A549 treated with AZD2906 at 1 μM for 4 hours (cell line): ENCODE data around the gene VWA1. TPM values are rescaled to one million over a fixed set of nuclear protein-coding genes. Genes with fewer than 3 reads are reported as not detected.

Experiments
- total RNA-seq: library from RNA; stranded (reverse); fragments of 200-300 nt; extraction: Qiagen RNA extraction; gene quantifications from 5 replicates; pipeline ENCODE4 v1.2.3, GENCODE V29; 2022

VWA1 gene, protein sequence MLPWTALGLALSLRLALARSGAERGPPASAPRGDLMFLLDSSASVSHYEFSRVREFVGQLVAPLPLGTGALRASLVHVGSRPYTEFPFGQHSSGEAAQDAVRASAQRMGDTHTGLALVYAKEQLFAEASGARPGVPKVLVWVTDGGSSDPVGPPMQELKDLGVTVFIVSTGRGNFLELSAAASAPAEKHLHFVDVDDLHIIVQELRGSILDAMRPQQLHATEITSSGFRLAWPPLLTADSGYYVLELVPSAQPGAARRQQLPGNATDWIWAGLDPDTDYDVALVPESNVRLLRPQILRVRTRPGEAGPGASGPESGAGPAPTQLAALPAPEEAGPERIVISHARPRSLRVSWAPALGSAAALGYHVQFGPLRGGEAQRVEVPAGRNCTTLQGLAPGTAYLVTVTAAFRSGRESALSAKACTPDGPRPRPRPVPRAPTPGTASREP
- total RNA-seq, result 3.7 to 15.9 TPM (median 14.0 TPM) in 5 replicates

GRCh38 chr1:1435106-1435903 is at the start of gene VWA1:
Gene VWA1, plus strand, starts transcription at chr1:1435690. Its CDS starts 59 bp downstream, at chr1:1435749.

GRCh38 chr1:1399187-1399871 is 36.2 kb upstream of the VWA1 start, which contains the start of gene CCNL2:
Gene CCNL2, minus strand, starts transcription at chr1:1399335. Its CDS starts 29 bp downstream, at chr1:1399306.

GRCh38 chr1:1406821-1407635 is 28.5 kb upstream of the VWA1 start, which contains the start of gene MRPL20:
Gene MRPL20, minus strand, starts transcription at chr1:1407293. Its CDS starts 76 bp downstream, at chr1:1407217.

GRCh38 chr1:1421147-1421906 is 14.2 kb upstream of the VWA1 start, which contains the start of gene ANKRD65:
Gene ANKRD65, minus strand, starts transcription at chr1:1421276. Its CDS starts 271 bp downstream, at chr1:1421005.

DNA sequence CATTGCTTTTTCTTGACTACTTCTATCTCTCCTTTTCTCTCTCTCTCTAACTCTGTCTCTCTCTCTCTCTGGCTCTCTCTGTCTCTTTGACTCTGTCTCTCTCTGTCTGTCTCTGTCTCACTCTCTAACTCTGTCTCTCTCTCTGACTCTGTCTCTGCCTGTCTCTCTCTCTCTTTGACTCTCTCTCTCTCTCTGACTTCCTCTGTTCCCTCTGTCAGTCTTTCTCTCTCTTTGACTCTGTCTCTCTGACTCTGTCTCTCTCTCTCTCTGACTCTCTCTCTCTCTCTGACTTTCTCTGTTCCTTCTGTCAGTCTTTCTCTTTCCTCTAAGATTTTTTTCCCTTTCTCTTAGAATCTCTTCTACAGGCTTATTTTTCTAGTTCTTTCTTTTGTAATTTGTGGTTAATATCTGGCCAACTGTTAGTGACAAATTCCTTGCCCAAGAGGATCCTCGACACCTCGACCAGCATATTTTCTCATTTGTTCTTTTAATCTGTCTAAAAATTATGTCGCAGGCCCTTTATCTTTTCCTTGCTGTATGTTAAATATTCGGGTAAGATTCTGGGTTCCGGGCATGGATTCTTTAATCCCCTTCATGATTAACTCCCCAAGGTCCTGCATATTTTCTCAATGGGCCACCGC is 13.7 kb downstream of the VWA1 start, which contains the start of gene ATAD3C:
ATAD3C (plus strand) TSS at position 591 of the 641 bp plus-strand sequence. CDS start 995 bp downstream, outside the sequence.

DNA sequence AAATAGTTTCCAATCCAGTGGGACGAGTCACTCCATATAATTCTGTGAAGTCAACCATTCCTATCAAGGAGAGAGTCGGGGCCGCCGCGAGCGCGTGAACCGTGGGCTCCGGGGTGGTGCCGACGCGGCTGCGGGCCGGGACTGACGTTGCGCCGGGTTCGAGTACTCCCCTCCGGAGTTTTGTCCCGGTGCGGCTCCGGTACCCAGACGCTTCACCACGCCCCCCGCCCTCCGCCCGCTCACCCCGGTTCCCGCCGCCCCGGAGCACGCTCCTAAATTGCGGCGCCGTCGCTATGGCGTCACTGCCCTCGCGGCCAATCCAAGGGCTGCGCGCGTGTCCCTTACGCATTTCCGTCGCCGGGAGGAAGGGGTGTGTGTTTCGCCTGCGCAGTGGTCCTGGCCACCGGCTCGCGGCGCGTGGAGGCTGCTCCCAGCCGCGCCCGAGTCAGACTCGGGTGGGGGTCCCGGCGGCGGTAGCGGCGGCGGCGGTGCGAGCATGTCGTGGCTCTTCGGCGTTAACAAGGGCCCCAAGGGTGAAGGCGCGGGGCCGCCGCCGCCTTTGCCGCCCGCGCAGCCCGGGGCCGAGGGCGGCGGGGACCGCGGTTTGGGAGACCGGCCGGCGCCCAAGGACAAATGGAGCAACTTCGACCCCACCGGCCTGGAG is 36.0 kb downstream of the VWA1 start, which contains the start of gene ATAD3B:
ATAD3B (plus strand) TSS at position 377 of the 664 bp plus-strand sequence; CDS start at position 497, 120 bp downstream.

Other genes starting within 250 kb of the VWA1 start
- gene TNFRSF18, start 229.1 kb upstream of the VWA1 start, total RNA-seq, result 0.09 to 0.20 TPM (median 0.13 TPM) in 4 of 5 replicates, not detected in the other
- 0.13 to 0.34 TPM (median 0.20 TPM) in 4 of 5 replicates, not detected in the other for gene TNFRSF4, start 221.5 kb upstream of the VWA1 start, total RNA-seq
- gene SDF4, start 203.7 kb upstream of the VWA1 start, total RNA-seq, result 109 to 135 TPM (median 131 TPM) in 5 replicates
- 11.0 to 19.8 TPM (median 18.8 TPM) in 5 replicates for gene B3GALT6, start 203.5 kb upstream of the VWA1 start, total RNA-seq
- gene C1QTNF12, start 189.0 kb upstream of the VWA1 start, total RNA-seq, result 0.71 to 1.9 TPM (median 1.4 TPM) in 5 replicates
- 36.2 to 50.4 TPM (median 45.1 TPM) in 5 replicates for gene UBE2J2, start 161.8 kb upstream of the VWA1 start, total RNA-seq
- gene SCNN1D, start 155.3 kb upstream of the VWA1 start, total RNA-seq, result 0.52 to 1.3 TPM (median 1.1 TPM) in 5 replicates
- 8.2 to 16.9 TPM (median 14.4 TPM) in 5 replicates for gene ACAP3, start 127.8 kb upstream of the VWA1 start, total RNA-seq
- 15.8 to 25.3 TPM (median 23.7 TPM) in 5 replicates for gene PUSL1, start 127.1 kb upstream of the VWA1 start, total RNA-seq
- gene INTS11, start 111.0 kb upstream of the VWA1 start, total RNA-seq, result 46.5 to 63.1 TPM (median 58.1 TPM) in 5 replicates
- 18.3 to 25.4 TPM (median 24.0 TPM) in 5 replicates for gene CPTP, start 110.9 kb upstream of the VWA1 start, total RNA-seq
- 0.09 to 0.26 TPM (median 0.23 TPM) in 5 replicates for gene TAS1R3, start 104.4 kb upstream of the VWA1 start, total RNA-seq
- gene DVL1, start 86.3 kb upstream of the VWA1 start, total RNA-seq, result 41.0 to 73.2 TPM (median 64.0 TPM) in 5 replicates
- 0.11 to 0.36 TPM (median 0.15 TPM) in 4 of 5 replicates, not detected in the other for gene MXRA8, start 77.1 kb upstream of the VWA1 start, total RNA-seq
- gene AURKAIP1, start 60.5 kb upstream of the VWA1 start, total RNA-seq, result 107 to 197 TPM (median 169 TPM) in 5 replicates
- 38.0 to 55.0 TPM (median 48.1 TPM) in 5 replicates for gene CCNL2, start 36.4 kb upstream of the VWA1 start, total RNA-seq
- gene MRPL20, start 28.4 kb upstream of the VWA1 start, total RNA-seq, result 128 to 145 TPM (median 135 TPM) in 5 replicates
- 0.03 to 0.10 TPM (median 0.07 TPM) in 3 of 5 replicates, not detected in the others for gene ANKRD65, start 14.4 kb upstream of the VWA1 start, total RNA-seq
- gene ATAD3C, start 14.0 kb downstream of the VWA1 start, total RNA-seq, result not detected in 5 replicates
- gene ATAD3B, start 36.1 kb downstream of the VWA1 start, total RNA-seq, result 1.1 to 3.4 TPM (median 2.9 TPM) in 5 replicates
- 28.5 to 38.5 TPM (median 36.5 TPM) in 5 replicates for gene ATAD3A, start 76.5 kb downstream of the VWA1 start, total RNA-seq
- 0.36 to 0.75 TPM (median 0.58 TPM) in 4 of 5 replicates, not detected in the other for gene TMEM240, start 104.9 kb downstream of the VWA1 start, total RNA-seq
- gene SSU72, start 139.2 kb downstream of the VWA1 start, total RNA-seq, result 82.0 to 103 TPM (median 101 TPM) in 5 replicates
- gene FNDC10, start 164.4 kb downstream of the VWA1 start, total RNA-seq, result 5.4 to 9.3 TPM (median 8.3 TPM) in 5 replicates
- gene MIB2, start 179.8 kb downstream of the VWA1 start, total RNA-seq, result 8.0 to 19.5 TPM (median 17.7 TPM) in 5 replicates
- 0.29 to 0.84 TPM (median 0.60 TPM) in 5 replicates for gene MMP23B, start 196.5 kb downstream of the VWA1 start, total RNA-seq
- 23.5 to 26.0 TPM (median 25.2 TPM) in 5 replicates for gene CDK11B, start 223.3 kb downstream of the VWA1 start, total RNA-seq